Measurements from ENCODE around the gene ERAL1.
"Not testable (repeated sequence)": the region's sequence is repeated elsewhere in the genome, so short reads cannot be mapped to it uniquely, and the experiment has no call there.

Gene ERAL1

GRCh38 chr17:28854457-28855335, at the start of gene ERAL1:
Gene ERAL1, plus strand, starts transcription at chr17:28855016. Its CDS starts 19 bp downstream, at chr17:28855035.
- DNase-seq, result peak; percentile 97

- DNase-seq, result peak; percentile 20
Measured at GRCh38 chr17:28807925-28808634, 46.7 kb upstream of the ERAL1 start.

GRCh38 chr17:28810437-28810836, 44.4 kb upstream of the ERAL1 start:
- no peak for DNase-seq

DNA sequence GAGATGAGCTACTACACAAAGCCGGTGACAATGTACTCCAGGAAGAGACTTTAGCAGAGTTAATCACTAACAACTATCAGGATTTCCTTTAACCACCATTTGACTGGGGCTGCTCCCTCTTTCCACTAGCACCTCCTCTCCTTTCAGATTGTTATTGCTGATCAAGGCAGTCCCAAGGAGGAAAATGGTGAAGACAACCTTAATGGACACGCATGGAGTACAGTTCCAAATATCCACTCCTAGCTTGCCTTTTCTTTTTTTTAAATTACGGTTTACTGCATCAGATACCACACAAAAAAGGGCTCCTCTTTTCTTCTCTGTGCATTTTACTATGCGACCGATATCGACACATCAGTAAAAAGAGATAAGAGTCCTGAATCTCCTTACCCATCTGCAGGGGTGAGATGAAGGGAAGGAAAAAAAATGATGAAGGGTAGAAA, 43.1 kb upstream of the ERAL1 start:
- peak; percentile 41 for DNase-seq

DNA sequence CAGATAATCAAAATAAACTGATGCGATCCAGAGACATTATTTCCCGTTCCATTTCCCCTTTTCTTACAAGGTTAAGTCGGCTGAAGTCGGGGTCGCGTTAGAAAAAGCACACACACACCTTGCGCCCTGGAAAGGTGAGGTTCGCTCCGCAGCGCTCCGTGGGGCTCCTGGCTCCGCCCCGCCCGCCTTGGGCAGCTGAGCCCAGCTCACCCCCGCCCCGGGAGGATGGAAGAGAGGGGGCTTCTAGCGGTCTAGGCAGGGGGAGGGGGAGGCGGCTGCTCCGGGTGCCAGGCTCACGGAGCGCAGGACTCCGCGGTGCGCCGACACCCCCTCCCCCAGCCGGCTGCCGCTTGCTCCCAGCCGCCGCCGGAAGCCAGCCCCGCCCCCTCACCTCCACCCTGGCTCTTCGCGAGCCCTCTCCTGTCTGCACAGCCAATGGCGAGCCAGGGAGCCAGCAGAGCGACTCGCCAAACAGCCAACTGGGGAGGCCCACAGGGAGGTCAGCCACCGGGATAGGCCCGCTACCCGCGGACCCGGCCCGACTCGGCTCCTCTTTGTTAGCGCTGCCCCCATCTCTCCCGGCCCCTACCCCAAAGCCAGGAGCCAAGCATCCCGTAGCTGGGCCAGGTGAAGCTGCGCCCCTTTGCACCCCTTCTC, 42.6 kb upstream of the ERAL1 start:
- DNase-seq, result peak; percentile 99

DNA sequence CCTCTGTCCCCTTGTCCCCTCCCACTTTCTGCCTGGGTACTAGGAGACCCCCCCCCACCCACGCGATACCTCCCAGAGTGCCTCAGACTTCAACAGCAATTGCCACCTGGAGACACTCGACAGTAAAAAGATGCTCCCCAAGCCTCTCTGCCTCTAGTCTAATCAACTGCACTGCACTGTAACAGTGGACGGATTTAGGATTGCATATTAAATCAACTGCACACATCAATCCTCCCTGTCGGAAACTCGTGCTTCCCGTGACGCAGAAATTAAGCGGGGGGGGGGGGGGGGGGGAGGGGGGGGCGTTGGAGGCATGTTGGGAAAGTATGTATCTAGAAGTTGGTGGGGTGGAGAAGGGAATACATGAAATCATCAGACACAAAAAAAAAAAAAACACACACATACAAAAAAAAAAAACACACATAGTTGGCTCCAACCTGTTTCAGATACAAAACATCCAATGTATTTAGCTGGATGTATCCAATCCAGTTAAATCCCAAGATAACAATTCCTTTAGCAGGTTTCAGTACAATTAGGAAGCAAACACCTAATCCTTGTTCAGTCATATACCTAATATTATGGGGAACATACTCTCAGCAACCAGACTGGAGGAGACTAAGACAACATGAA, 42.0 kb upstream of the ERAL1 start:
- DNase-seq, result peak; percentile 95

DNA sequence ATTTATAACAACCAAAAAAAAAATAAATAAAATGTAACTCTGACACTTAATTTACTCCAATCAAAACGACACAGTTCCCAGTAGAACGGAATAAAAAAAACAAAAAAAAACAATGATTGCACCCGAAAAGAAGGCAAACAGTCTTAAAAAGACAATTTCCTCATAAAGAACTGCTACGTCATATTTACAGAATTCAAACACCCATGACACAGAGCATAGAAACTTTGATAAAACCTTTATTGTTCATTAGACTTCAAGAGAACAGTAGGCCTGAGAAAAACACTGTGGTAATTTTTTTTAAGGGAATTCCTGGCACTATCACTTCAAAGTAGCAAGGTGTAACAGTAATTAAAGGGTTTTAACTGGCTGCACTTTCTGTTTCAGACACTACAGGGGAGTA, 38.3 kb upstream of the ERAL1 start:
- DNase-seq, result no peak

DNA sequence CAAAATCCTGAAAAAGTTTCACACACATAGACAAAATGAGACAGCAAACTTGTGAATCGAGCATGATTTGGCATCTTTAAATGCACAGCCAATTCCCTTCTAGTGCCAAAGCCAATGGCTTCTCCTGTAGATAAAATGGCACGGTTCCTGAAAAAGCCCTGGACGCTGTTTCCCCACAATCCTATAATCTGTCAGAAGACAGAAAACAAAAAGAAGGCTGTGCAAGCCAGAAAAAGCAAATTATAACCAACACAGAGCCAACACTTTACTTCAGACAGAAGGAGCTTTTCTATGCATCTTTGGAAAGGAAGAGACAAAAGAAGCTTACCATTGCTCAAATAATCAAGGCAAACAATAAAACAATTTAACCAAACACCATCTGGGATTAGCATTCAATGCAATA, 36.0 kb upstream of the ERAL1 start:
- no peak for DNase-seq

DNA sequence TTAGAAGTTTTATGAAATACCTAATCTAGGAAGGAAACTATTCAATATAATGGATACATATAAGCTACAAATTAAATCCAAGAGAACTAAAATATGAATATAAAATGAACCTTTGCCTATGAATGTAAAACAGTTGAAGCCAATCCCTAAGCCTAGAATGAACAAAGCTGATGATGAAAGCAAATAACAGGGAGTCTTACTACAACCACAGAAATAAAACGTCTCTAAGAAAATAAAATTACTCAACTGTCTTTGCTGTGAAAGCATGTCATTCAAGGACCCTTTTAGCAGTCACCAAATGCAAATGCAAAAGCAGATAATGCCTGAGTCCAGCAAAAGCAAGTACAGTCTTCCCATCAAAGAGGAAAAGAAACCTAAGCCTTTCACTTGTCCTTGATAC, 35.2 kb upstream of the ERAL1 start:
- no peak for DNase-seq

GRCh38 chr17:28827672-28828071, 27.1 kb upstream of the ERAL1 start:
- DNase-seq, result peak; percentile 30

DNA sequence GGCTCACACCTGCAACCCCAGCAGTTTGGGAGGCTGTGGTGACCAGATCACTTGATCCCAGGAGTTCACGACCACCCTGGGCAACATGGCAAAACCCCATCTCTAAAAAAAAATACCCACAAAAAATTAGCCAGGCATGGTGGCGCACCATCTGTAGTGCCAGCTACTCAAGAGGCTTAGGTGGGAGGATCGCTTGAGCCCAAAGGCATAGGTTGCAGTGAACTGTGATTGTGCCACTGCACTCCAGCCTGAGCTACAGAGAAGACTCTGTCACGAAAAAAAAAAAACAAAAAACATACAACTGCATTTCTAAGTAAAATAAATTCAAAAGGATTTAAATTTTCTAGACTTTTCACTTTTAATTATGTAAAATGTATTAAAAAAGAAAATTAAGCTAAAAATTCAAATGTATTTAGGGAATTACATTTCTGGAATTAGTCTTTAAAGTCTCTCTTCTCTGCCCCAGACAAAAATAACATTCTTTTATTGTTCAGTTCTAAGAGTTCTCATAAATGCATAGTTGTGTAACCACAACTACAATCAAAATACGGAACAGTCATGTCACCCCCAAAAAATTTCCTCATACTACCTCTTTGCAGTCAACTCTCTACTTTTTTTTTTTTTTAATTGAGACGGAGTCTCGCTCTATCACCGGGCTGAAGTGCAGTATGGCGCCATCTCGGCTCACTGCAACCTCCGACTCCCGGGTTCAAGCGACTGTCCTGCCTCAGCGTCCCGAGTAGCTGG, 26.3 kb upstream of the ERAL1 start:
- DNase-seq, result no peak

DNA sequence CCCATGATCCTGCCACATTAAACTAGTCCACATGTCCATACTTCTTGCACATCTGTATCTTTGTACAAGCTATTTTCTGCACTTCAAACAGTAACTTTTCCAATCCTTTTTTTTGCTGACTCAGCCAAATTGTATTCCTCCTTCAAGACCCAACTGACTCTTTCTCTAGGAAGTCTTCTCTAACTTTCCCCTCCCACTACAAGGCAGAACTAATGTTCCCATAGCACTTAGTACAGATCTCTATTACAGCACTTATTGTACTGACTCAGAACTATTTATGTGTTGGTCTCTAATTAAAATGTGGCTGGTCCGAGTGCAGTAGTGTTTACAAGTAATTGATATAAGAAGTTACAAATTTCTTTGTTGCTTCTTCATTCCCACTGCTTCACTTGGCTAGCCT, 20.4 kb upstream of the ERAL1 start:
- DNase-seq, result no peak

DNA sequence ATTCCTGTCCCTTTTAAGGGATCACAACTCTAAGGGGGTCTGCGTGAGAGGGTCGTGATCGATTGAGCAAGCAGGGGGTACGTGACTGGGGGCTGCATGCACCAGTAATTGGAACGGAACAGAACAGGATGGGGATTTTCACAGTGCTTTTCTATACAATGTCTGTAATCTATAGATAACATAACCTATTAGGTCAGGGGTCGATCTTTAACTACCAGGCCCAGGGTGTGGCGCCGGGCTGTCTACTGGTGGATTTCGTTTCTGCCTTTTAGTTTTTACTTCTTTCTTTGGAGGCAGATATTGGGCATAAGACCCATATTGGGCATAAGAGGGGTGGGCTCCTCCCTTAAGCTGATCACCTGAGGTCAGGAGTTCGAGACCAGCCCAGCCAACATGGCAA, 18.3 kb upstream of the ERAL1 start:
- not testable (repeated sequence) for DNase-seq

DNA sequence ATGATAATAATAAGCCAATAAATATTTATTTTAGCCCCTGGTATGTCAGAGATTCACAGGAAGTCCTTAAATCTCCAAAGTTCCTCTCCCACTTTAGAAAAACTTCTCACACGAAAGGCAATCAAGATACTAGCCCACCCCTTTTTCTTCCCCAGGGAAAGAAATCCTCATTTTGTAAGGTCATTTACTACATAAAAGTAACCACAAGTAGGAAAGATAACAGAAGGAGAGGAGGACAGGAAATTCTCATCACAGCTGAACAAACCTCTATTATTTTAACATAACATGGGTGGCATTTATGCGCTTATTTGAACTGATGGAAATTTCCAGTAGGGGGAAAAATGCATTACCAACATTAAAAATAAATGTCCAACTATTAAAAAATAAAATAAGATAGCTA, 15.6 kb upstream of the ERAL1 start:
- DNase-seq, result no peak

- no peak for DNase-seq
Measured at GRCh38 chr17:28841901-28842281, 12.9 kb upstream of the ERAL1 start.

GRCh38 chr17:28842282-28843012, 12.4 kb upstream of the ERAL1 start, which contains the start of gene FAM222B:
Gene FAM222B, minus strand, starts transcription at chr17:28842790. Its CDS starts 76,123 bp downstream, at chr17:28766667.
- DNase-seq, result peak; percentile 96

DNA sequence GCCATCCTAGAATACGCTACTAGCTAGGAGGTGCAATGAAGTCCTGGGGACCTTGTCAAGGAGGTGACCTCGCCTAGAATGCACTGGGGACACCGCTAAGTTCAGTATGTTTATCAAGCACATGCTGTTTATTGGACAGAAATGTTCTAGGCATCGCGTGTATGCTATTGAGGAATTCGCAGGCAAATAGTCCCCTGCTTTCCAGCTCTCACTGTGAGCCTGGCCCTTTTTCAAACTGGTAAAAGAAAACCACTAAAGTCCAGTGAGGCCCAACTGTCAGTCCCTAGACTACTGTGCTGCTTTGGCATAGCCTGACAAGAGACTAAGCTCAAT, 11.0 kb upstream of the ERAL1 start:
- DNase-seq, result no peak

- DNase-seq, result no peak
Measured at GRCh38 chr17:28846231-28846630, 8.6 kb upstream of the ERAL1 start.

DNA sequence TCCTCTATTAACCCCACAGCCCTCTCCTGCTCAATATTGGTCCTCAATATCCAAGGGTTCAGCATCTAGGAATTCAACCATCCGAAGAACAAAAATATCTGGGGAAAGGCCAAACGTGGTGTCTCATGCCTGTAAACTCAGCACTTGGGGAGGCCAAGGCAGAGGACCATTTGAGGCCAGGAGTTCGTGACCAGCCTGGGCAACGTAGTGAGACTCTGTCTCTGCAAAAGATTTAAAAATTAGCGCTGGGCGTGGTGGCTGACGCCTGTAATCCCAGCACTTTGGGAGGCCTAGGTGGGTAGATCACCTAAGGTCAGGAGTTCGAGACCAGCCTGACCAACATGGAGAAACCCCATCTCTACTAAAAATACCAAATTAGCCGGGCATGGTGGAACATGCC, 8.1 kb upstream of the ERAL1 start:
- not testable (repeated sequence) for DNase-seq

DNA sequence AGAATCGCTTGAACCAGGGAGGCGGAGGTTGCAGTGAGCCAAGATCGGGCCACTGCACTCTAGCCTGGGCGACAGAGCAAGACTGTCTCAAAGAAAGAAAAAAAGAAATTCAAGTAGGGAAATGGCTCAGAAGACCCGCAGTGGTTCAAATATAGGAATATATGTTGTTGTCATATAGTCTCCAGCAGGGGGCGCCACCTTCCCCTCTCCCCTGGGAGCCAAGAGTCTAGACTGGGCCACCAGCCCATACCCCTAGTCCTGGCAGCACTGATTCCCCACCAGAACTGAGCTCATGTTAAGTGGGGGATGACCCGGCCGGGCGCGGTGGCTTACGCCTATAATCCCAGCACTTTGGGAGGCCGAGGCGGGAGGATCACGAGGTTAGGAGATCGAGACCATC, 6.1 kb upstream of the ERAL1 start:
- peak; percentile 74 for DNase-seq

DNA sequence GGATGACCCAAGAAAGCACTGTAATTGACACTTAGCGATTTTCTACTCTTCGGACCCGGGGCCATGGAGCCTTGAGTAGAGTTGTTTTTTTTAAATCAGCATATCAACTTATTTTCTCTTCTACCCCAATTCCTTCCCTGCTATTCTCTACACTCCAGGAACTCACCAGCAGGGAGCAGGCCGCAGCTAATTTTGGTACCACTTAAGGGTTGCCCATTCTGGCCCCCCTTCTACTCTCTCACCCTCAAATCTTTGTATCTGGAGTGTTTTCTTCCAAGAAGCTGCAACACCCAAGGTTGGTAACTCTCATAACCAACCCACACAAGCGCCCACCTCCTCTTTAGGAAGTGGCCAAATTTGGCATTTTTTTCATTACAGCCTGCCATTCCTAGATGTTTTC, 5.5 kb upstream of the ERAL1 start:
- no peak for DNase-seq

- DNase-seq, result no peak
Measured at GRCh38 chr17:28853295-28853694, 1.5 kb upstream of the ERAL1 start.

All from NCI-H82 (cell line).